Colonic mucosa (tissue), 4 donors: ENCODE measurements around the gene TK2. TPM values are rescaled to one million over a fixed set of nuclear protein-coding genes. Genes with fewer than 3 reads are reported as not detected.

Source experiments
- DNase-seq: peaks from one replicate; pipeline ENCODE4 v3.0.0-alpha.2; 2020
- H3K27ac ChIP-seq: fragments of 200-600 bp; one replicate; pipeline ENCODE4 v1.8.0; 2021
- H3K27me3 ChIP-seq: fragments of 200-600 bp; one replicate; pipeline ENCODE4 v1.8.0; 2021
- H3K36me3 ChIP-seq: fragments of 200-600 bp; one replicate; pipeline ENCODE4 v1.8.0; 2021
- H3K4me1 ChIP-seq: fragments of 200-600 bp; one replicate; pipeline ENCODE4 v1.8.0; 2021; ENCODE audit warnings: mild to moderate bottlenecking
- H3K4me3 ChIP-seq: fragments of 200-600 bp; one replicate; pipeline ENCODE4 v1.8.0; 2021
- H3K9ac ChIP-seq, 2 donors: one replicate each; pipeline ENCODE4 v1.7.0; 2013; ENCODE audit warnings: control low read depth in 2 of 2, low read depth in 2 of 2, low read length in 2 of 2
- H3K9me3 ChIP-seq: fragments of 200-600 bp; one replicate; pipeline ENCODE4 v1.8.0; 2021
- CTCF ChIP-seq: fragments of 200-600 bp; IDR thresholded peaks from one replicate; pipeline ENCODE4 v1.8.0; 2022; ENCODE audit warnings: antibody characterized with exemption, mild to moderate bottlenecking
- intact Hi-C: fragments of 100-400 bp; cut with DNase I; formaldehyde crosslinking; loops from one replicate; pipeline ENCODE4 v1.14.1; 2022
- total RNA-seq, 2 donors: library from RNA; stranded (reverse); fragmentation: NEBNext Ultra II Directional in 1 of 2; extraction: Animal tissue kit (Norgen Biotek cat#: 25700) in 1 of 2; gene quantifications; one replicate each; pipeline ENCODE4 v1.2.1, GENCODE V29; 2021
- donor health status: healthy.
- donor health status: DM: no; HTN: no; CAD: no.
- donor health status: DM: no; HTN: no; CAD: no.

TK2 gene
- total RNA-seq, 2 donors from 2014 or later = 11.9 to 17.0 TPM

GRCh38 chr16:66587881-66588600 lies 38.1 kb upstream of the TK2 start:
- no peaks in the 10 kb centered on the region for H3K9me3 ChIP-seq
- no peak for TF ChIP-seq CTCF
- H3K9ac ChIP-seq = no peak overlapping the region
- no peak overlapping the region for H3K4me3 ChIP-seq
- no peaks in the 10 kb centered on the region for H3K4me1 ChIP-seq
- no peaks in the 10 kb centered on the region for H3K27me3 ChIP-seq
- H3K27ac ChIP-seq = no peak overlapping the region
- no peaks in the 10 kb centered on the region for H3K36me3 ChIP-seq
- no peak for DNase-seq
- intact Hi-C loops = no loop called here

DNA sequence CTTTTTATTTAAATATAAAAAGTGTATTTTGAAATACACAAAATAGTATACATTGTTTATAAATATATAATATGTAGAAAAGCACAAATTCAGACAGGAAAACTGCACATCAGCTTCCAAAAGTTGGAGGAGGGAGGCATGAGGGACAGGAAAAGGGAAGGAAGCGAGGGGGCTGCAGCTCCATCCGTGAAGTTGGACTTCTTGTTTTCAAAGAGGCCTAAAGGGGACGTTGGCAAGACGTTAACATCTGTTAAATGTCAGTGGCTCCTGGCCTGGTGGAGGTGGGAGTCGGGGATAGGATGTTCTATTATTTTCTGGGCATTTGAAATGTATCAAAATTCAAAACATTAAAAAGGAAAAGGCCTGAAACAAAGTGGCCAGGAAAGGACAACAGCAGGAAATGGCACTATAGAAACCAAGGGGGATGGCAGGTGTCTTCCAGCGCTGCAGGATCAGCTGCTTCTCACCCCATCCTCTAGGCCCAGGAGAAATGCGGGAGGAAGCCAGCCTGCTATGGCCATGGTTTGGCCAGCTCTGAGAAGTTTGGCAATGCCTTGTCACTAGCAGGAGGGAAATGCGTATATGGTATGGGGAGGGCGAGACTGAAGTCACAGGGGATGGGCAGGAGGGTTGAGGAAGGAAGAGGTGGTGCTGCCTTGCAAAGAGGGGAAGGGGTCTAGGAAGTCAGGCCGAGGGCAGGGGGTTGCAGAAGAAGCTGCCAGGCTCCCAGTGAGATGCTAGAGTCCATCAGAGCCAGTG lies 35.7 kb upstream of the TK2 start:
- TF ChIP-seq CTCF = no peak
- no peak overlapping the region for H3K9ac ChIP-seq
- H3K4me3 ChIP-seq = no peak overlapping the region
- no peaks in the 10 kb centered on the region for H3K36me3 ChIP-seq
- no peaks in the 10 kb centered on the region for H3K4me1 ChIP-seq
- H3K27me3 ChIP-seq = no peaks in the 10 kb centered on the region
- no peaks in the 10 kb centered on the region for H3K9me3 ChIP-seq
- intact Hi-C loops = no loop called here
- no peak for DNase-seq
- no peak overlapping the region for H3K27ac ChIP-seq

- DNase-seq = no peak
- H3K27ac ChIP-seq = no peak overlapping the region
Observed at GRCh38 chr16:66581246-66581952, 31.5 kb upstream of the TK2 start.

DNA sequence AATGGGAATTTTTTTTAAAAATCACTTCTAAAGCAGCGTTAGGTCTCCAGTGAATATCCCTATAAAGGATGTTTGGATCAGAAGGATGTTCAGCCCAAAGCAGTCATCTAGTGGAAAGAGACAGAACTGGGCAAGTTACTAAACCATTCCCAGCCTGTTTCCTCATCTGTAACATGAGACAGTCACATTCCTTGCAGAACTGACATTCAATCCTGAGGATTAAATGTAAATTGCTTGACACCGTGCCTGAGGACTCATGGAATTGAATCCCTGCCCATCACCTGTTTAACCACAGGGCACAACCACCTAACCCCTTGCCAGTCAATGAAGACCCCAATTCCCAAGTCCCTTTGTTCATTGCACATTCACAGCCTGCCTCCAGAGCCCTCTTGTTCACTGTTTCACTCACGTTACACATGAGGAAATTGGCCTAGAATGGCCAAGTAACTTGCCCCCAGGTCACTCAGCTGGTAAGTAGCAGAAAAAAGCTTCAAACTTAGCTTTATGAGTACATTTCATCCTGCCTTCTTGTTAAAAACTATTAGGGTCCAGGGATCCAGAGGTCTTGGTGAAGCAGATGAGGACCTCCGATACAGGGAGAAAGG lies 30.8 kb upstream of the TK2 start:
- Histone ChIP-seq H3K27me3 (peaks cover 9% of the 10 kb centered on the region), H3K36me3 (no peaks in the 10 kb centered on the region), H3K27ac (no peak overlapping the region), H3K4me3 (no peak overlapping the region), H3K4me1 (peaks cover 5% of the 10 kb centered on the region), H3K9me3 (no peaks in the 10 kb centered on the region), H3K9ac (no peak overlapping the region)
- DNase-seq = no peak
- no peak for TF ChIP-seq CTCF
- intact Hi-C loops = no loop called here

More at GRCh38 chr16:66581246-66581952, 31.5 kb upstream of the TK2 start:
- H3K9ac ChIP-seq = no peak overlapping the region
- no peaks in the 10 kb centered on the region for H3K9me3 ChIP-seq
- no peaks in the 10 kb centered on the region for H3K36me3 ChIP-seq
- H3K27me3 ChIP-seq = peaks cover 9% of the 10 kb centered on the region
- no peak for TF ChIP-seq CTCF
- peaks cover 5% of the 10 kb centered on the region for H3K4me1 ChIP-seq
- H3K4me3 ChIP-seq = no peak overlapping the region
- intact Hi-C loops = no loop called here
